GM21576 (cell line): ENCODE measurements around the gene TNFAIP3.
"Not testable (repeated sequence)": the region's sequence is repeated elsewhere in the genome, so short reads cannot be mapped to it uniquely, and the experiment has no call there.

ENCODE experiments used
- ATAC-seq: cut with Tn5 transposase; IDR thresholded peaks from one replicate; pipeline ENCODE4 v1.9.1; 2021; ENCODE audit warnings: mild to moderate bottlenecking, moderate library complexity; ENCODE audit not compliant: unreplicated experiment

Gene TNFAIP3

GRCh38 chr6:137866914-137867684 lies at the start of gene TNFAIP3:
TSS of gene TNFAIP3 (plus strand) at chr6:137867259. CDS start at chr6:137871228, 3,969 bp downstream.
- peak; percentile 61 for ATAC-seq

DNA sequence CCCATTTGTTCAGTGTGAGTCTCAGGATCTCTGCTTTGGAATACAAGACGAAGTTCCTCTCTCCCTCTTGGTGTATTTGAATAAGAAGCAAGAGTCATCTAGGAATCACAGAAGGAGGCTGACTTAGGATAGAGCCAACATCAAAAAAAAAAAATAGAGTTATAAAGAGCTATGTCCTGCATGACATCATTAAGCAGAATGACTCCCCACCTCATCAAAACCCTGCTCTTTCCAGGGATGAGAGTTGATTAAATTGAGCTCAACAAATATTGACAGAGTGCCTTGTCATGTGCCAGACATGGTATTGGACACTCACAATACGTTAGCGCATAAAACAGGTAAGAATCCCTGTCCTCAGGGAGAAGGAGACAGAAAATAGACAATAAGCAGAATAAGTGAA lies 48.6 kb upstream of the TNFAIP3 start:
- ATAC-seq = no peak

DNA sequence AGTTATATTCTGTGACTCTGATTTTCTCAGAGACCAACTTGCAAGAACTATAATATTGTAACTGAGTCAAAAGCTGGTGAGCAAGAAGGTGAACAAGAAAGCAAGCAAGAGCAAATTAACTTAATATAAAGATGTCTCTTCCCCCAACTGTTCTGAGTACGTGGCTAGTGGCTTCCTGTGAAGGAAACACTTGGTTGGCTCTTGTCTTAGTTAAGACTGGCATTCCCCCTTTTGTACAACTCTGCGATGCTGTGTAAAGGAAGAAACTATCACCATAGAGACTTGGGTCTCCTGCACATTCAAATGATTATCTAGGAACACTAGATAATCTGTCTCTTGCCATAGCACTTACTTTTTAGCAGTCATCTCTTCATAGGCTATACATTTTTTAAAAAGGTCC lies 47.3 kb upstream of the TNFAIP3 start:
- no peak for ATAC-seq

DNA sequence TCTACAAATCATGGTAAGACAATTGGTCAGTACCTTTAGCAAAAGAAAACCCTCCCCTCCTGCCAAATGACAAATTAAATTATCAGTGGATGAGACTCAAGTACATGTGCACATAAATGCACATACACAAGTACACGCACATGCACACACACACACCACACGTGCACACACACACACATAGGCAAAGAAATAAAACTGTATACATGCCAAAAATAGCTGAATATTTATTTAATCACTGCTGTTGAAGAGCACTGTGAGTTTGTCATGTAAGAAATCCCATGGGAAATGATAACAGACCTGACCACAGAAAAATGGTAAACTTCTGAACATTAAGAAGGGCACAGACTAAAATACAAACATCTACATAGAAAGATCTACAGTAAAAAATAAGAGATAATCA lies 46.6 kb upstream of the TNFAIP3 start:
- no peak for ATAC-seq

DNA sequence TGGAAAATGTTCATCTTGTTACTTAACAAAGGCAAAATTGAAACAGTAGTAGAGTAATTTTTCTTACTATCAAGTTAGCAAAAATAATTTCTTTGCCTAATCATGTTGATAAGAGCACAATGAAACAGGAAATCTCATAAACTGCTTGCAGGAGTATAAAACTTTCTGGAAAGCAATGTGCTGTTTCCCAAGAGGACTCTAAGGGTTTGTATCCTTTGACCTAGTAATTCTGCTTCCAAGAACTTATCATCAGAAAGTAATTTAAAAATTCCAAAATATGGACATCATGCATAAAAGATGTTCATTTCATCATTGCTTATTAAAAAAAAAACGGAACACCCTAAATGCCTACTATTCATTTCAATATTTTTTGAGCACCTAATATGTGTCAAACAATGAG lies 46.1 kb upstream of the TNFAIP3 start:
- ATAC-seq = no peak

- ATAC-seq = no peak
Observed at GRCh38 chr6:137821491-137821890, 45.6 kb upstream of the TNFAIP3 start.

DNA sequence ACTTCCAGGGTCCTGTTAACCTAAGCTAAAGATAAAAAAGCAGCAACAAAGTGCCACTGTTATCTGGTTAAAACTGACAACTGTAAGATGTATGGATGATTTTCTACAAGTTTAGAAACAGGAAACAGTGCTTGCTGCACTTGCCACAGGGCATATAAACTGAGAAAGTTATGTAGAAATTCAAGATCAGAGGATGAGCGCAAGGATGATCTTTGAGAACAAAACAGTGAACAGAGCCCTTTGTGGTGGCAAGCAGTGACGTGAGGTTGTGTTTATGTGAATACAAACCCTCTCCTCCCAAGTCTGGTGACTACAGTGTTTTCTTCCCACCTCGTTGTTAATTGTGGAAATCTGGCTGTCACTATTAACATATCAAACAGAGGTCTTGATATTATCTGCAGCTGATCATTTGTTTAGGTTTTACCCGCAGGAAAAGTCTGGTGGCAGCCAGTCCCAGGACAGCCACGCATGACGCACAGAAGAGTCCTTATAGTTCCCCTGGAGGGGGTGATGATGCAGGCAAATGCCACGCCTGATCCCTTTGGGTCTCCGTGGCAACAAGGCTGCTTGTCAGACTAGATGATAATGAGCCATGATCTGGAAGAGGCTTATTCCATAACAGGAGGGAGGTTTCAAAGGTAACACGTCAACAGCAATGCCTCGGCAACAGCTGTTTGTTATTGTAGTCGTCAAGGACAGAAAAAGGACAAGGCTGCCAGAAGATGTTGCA lies 43.1 kb upstream of the TNFAIP3 start:
- ATAC-seq = no peak

- no peak for ATAC-seq
Observed at GRCh38 chr6:137824556-137824879, 42.5 kb upstream of the TNFAIP3 start.

DNA sequence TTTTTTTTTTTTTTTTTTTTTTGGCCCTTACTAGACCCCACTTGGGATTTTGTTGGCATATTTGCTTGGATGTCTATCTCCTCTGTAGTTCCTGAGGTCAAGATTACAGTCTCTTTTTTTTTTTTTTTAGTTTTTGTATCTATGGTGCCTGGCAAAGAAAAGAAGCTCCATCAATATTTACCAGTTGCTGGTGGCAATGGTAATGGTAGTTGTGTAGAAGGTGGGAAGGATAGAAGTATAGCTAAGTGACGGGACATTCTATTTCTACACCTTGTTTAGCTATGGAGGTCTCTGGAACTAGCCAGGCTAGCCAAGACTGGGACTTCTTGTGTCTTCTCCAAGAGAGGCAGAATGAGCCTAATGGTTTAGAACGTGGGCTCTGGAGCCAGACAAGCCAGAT lies 42.2 kb upstream of the TNFAIP3 start:
- no peak for ATAC-seq

DNA sequence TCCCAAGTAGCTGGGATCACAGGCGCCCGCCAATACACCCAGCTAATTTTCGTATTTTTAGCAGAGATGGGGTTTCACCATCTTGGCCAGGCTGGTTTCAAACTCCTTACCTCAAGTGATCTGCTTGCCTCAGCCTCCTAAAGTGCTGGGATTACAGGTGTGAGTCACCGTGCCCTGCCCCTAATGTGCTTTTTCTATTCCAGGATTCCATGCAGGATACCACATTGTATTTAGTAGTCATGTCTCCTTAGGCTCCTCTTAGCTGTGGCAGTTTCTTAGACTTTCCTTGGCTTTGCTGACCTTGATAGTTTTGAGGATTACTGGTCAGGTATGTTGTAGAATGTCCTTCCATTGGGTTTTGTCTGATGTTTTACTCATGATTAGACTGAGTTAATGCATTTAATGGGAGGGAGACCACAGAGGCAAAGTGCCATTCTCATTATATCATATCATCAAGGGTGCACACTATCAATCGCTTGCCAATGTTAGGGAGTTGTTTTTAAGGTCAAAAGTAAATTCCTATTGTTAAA lies 39.6 kb upstream of the TNFAIP3 start:
- no peak for ATAC-seq

DNA sequence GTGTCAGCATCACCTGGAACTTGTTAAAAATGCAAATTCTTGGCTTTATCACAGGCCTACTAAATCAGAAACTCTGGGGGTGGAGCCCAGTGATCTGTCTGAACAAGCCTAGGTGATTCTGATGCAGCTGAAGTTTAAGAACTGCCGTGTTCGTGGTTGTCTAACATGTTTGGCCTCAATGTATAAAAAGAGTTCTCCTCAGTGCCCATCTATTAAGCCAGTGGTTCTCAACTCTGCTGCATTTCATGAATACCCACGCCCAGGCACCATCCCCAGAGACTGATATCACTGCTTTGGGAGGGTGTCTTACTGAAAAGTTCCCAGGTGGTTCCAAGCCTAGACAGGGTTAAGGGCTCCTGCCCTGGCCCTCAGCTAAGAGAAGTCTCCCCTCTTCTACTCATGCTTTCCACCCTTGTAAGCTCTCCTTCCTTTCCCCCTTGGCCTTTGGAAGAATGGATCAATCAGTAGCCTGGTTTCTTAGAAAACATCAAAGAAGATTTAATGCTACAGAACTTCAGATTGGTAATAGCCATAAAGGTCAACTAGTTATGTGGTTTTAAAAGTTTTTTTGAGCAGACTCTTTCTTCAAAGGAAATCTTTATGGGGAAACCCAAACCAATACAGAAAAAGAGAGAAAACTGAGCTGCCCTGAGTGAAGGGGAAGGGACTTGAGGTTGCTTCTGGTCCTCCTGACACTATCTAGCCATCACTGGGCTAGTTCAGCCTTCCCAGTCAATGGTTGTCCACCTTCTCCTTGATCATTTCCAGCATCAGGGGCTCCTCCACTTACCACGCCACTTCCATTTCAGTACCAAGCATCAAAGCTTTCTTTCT lies 38.9 kb upstream of the TNFAIP3 start:
- peak; percentile 58 for ATAC-seq

- ATAC-seq = no peak
Observed at GRCh38 chr6:137829641-137830083, 37.4 kb upstream of the TNFAIP3 start.

- no peak for ATAC-seq
Observed at GRCh38 chr6:137830511-137830911, 36.5 kb upstream of the TNFAIP3 start.

DNA sequence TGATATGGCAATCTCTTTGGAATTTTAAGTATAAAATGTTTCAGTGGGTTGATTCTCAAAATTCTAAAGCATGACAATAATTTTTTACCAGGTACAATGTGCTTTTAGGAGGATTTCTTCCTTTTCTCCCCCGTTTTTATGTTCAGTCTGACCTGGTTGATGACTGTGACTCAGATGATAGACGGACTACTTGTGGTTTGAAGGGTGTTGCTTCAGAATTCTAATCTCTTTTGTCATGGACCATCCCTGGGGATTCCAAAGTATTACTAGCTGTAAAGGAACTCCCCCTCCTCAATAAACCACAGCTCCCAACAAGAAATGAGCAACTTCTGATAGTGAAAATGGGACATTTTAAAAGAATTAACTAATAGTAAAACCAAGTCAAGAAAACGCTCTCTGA lies 34.9 kb upstream of the TNFAIP3 start:
- ATAC-seq = no peak

DNA sequence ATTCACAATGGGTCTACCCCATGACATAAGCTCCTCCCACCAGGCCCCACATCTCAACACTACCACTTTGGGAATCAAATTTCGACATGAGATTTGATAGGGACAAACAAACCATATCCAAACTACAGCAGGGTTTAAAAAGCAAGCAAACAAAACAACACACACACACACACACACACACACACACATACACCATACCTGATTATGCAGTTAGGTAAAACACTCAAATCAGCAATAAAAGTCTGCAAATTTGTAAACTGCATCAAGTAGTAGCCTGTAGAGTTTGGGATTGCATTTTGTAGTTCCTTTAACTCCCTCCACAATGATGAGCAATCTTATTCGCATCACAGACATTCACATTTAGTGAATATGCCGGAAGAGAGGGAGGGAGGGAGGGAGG lies 32.6 kb upstream of the TNFAIP3 start:
- no peak for ATAC-seq

DNA sequence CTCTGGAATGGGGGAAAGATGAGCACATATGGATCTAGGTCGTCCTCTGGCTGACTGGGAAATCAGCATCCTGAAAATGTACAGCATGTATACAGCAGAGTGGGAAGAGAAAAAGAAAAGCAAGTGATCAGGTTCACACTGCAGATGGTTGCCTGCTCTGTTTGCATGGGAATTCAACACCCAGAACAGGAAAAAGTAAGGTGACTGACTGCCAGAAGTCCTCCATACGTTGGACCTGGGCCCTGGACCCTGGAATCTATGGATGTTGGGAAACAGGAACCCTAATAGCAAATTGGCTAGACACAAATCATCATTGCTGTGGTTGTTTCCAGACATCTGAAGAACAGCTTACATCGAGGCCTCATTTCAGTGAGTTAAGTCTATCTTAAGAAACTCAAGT lies 30.3 kb upstream of the TNFAIP3 start:
- no peak for ATAC-seq

DNA sequence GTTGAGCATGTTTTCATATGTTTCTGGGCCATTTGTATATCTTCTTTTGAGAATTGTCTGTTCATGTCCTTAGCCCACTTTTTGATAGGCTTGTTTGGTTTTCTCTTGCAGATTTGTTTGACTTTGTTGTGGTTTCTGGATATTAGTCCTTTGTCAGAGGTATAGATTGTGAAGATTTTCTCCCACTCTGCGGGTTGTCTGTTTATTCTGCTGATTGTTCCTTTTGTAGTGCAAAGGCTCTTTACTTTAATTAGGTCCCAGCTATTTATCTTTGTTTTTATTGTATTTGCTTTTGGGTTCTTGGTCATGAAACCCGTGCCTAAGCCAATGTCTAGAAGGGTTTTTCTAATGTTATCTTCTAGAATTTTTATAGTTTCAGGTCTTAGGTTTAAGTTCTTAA lies 29.0 kb upstream of the TNFAIP3 start:
- ATAC-seq = not testable (repeated sequence)

DNA sequence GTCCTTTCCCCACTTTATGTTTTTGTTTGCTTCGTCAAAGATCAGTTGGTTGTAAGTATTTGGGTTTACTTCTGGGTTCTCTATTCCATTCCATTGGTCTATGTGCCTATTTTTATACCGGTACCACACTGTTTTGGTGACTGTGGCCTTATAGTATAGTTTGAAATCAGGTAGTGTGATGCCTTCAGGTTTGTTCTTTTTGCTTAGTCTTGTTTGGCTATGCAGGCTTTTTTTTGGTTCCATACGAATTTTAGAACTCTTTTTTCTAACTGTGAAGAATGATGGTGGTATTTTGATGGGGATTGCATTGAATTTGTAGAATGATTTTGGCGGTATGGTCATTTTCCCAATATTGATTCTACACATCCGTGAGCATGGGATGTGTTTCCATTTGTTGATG lies 28.5 kb upstream of the TNFAIP3 start:
- ATAC-seq = not testable (repeated sequence)

DNA sequence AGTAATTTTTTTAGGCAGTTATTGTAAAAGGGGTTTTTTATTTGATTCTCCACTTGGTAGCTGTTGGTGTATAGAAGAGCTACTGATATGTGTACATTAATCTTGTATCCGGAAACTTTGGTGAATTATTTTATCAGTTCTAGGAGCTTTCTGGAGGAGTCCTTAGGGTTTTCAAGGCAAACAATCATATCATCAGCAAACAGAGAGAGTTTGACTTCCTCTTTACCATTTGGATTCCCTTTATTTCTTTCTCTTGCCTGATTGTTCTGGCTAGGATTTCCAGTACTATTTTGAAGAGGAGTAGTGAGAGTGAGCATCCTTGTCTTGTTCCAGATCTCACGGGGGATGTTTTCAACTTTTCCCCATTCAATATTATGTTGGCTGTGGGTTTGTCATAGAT lies 28.0 kb upstream of the TNFAIP3 start:
- no peak for ATAC-seq

GRCh38 chr6:137840252-137840651 lies 26.8 kb upstream of the TNFAIP3 start:
- ATAC-seq = no peak

- ATAC-seq = no peak
Observed at GRCh38 chr6:137843211-137843610, 23.8 kb upstream of the TNFAIP3 start.
